Esophagus muscularis mucosa (tissue), 4 donors: Measurements from ENCODE around the gene LGALS4.

ENCODE experiments used
- CTCF ChIP-seq, 3 experiments: fragments of 200-600 bp in 2 of 3; fragments of 450-650 bp in 1 of 3; sonication (generic) in 2 of 3; IDR thresholded peaks; one replicate each; pipeline ENCODE4 v1.5.1; 2017 to 2019; ENCODE audit warnings: antibody characterized with exemption in 3 of 3, mild to moderate bottlenecking in 2 of 3, moderate library complexity in 1 of 3
- EP300 ChIP-seq: sonication (generic); formaldehyde crosslinking; IDR thresholded peaks from one replicate; pipeline ENCODE4 v1.6.1; 2017; ENCODE audit warnings: antibody characterized with exemption
- POLR2A ChIP-seq: fragments of 450-650 bp; IDR thresholded peaks from one replicate; pipeline ENCODE4 v1.6.1; 2017; ENCODE audit warnings: antibody characterized with exemption, moderate library complexity, mild to moderate bottlenecking, low read depth

- TF ChIP-seq CTCF (IDR thresholded peaks at IDR 0.05) = no peak
- TF ChIP-seq POLR2A = no peak
- no peak for TF ChIP-seq EP300
Measured at GRCh38 chr19:38763795-38764220, 48.9 kb downstream of the LGALS4 start.
